Measurements from ENCODE around the gene GRIK4.

GRCh38 chr11:120918257-120918656 is 406.7 kb downstream of the GRIK4 start:
- TF ChIP-seq, protein P1, sequence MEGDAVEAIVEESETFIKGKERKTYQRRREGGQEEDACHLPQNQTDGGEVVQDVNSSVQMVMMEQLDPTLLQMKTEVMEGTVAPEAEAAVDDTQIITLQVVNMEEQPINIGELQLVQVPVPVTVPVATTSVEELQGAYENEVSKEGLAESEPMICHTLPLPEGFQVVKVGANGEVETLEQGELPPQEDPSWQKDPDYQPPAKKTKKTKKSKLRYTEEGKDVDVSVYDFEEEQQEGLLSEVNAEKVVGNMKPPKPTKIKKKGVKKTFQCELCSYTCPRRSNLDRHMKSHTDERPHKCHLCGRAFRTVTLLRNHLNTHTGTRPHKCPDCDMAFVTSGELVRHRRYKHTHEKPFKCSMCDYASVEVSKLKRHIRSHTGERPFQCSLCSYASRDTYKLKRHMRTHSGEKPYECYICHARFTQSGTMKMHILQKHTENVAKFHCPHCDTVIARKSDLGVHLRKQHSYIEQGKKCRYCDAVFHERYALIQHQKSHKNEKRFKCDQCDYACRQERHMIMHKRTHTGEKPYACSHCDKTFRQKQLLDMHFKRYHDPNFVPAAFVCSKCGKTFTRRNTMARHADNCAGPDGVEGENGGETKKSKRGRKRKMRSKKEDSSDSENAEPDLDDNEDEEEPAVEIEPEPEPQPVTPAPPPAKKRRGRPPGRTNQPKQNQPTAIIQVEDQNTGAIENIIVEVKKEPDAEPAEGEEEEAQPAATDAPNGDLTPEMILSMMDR (IDR thresholded peaks at IDR 0.05), result no peak
- TF ChIP-seq POLR2A (IDR thresholded peaks at IDR 0.05), result no peak
- no peak for TF ChIP-seq EP300 (IDR thresholded peaks at IDR 0.05)
